ENCODE data around the gene GPSM1.

The GPSM1 gene

DNA sequence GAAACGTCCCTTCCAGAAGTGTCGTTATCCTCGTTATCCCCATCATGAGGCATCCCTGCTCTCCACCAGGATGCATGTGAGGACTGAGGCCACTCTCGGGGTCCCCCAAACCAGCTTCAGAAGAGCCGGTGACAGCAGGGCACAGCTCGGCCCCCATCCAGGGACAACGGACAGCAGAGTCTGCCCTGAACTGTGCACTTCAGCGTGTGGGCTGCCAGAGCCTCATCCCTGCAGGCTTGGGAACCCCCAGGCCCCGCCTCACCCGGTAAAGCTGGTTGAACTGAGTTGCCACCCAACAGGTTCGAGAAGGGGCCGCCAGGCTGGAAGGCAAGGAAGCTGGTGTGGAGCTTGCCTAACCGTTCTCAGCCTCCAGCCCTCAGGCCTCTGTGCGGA is 46.8 kb downstream of the GPSM1 start:
- TF ChIP-seq, protein P1, sequence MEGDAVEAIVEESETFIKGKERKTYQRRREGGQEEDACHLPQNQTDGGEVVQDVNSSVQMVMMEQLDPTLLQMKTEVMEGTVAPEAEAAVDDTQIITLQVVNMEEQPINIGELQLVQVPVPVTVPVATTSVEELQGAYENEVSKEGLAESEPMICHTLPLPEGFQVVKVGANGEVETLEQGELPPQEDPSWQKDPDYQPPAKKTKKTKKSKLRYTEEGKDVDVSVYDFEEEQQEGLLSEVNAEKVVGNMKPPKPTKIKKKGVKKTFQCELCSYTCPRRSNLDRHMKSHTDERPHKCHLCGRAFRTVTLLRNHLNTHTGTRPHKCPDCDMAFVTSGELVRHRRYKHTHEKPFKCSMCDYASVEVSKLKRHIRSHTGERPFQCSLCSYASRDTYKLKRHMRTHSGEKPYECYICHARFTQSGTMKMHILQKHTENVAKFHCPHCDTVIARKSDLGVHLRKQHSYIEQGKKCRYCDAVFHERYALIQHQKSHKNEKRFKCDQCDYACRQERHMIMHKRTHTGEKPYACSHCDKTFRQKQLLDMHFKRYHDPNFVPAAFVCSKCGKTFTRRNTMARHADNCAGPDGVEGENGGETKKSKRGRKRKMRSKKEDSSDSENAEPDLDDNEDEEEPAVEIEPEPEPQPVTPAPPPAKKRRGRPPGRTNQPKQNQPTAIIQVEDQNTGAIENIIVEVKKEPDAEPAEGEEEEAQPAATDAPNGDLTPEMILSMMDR (conservative IDR thresholded peaks at IDR 0.05) = no peak
- no peak for TF ChIP-seq ZFX (IDR thresholded peaks at IDR 0.05)

DNA sequence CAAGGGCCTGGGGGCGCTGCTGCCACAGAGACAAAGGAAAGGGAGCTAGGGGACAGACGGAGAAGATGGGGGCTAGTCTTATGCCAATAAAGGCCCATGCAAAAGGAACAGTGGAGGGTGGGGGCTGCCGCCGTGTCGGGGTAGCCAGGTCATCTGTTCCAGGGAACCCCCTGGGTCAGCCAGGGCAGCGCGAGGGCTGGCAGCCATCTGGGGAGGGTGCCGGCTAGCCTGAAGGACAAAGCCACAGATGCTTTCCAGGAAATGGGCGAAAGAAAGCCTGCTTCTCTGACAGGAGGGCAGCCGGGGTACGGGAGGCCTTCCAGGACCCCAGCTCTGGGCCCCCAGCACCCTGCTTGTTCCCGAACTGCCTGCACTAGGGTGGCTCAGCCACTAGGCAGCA is 47.8 kb downstream of the GPSM1 start:
- no peak overlapping the region for H3K27ac ChIP-seq
- no peak for TF ChIP-seq ZFX (IDR thresholded peaks at IDR 0.05)
- TF ChIP-seq, protein P1 (conservative IDR thresholded peaks at IDR 0.05) = no peak

More for the DNA sequence above, 46.8 kb downstream of the GPSM1 start:
- H3K27ac ChIP-seq = no peak overlapping the region

DNA sequence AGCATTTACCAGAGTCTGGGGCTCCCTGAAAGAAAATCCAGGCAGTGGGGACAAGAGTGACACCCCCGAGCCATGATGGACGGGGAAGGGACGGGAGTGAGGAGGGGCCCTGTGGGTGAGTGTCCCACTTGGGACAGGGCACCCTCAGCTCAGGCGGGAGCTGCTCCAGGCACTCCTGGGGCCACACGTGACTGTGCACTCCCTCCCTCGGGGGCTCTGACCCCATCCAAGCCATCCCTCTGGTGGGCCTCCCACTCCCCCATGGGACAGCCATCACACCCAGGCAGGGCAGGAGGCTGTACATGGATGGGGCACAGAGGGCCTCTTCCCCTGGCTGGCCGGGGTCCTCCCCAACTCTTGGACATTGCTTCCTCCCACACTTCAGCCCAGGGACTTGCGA is 49.1 kb downstream of the GPSM1 start:
- H3K27ac ChIP-seq = no peak overlapping the region
- TF ChIP-seq ZFX (IDR thresholded peaks at IDR 0.05) = no peak
- TF ChIP-seq, protein P1 (conservative IDR thresholded peaks at IDR 0.05) = no peak

DNA sequence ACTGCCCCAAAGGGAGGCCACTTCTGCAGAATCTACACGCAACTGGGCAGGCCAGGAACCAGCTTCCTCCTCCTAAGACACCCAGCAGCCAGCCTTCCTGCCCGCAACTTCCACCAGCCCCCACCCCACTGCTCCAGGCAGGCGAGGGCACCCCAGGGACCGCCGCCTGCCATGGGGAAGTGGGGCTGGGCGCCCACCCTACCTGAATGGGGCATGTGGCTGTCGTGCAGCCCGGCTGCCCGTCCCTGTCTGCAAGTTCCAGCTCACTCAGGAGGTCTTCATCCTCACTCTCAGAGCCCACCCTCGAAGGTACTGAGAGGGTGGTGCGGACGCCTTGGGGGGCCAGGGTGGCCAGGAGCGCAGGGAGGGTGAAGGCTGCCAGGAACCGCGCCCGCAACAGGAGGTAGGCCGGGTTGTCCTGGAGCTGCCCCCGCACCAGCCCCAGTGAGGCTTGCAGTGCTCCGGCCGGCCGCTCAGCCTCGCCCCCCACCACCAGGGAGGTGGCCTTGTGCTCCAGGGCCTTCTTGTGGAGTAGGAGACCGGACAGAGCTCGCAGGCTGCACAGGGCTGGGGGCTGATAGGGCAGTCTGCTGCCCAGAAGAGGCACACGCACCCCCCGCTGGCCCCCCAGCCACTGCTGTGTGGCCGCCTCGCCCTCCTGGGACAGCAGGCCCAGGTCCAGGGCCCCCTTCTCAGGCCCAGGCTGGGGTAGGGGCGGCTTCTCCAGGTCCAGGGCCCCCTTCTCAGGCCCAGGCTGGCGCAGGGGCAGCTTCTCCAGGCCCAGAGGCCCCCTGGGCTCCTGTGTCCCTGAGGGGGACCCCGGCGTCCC is 50.2 kb downstream of the GPSM1 start:
- no peak overlapping the region for H3K27ac ChIP-seq
- no peak for TF ChIP-seq ZFX (IDR thresholded peaks at IDR 0.05)
- TF ChIP-seq, protein P1 (conservative IDR thresholded peaks at IDR 0.05) = no peak

DNA sequence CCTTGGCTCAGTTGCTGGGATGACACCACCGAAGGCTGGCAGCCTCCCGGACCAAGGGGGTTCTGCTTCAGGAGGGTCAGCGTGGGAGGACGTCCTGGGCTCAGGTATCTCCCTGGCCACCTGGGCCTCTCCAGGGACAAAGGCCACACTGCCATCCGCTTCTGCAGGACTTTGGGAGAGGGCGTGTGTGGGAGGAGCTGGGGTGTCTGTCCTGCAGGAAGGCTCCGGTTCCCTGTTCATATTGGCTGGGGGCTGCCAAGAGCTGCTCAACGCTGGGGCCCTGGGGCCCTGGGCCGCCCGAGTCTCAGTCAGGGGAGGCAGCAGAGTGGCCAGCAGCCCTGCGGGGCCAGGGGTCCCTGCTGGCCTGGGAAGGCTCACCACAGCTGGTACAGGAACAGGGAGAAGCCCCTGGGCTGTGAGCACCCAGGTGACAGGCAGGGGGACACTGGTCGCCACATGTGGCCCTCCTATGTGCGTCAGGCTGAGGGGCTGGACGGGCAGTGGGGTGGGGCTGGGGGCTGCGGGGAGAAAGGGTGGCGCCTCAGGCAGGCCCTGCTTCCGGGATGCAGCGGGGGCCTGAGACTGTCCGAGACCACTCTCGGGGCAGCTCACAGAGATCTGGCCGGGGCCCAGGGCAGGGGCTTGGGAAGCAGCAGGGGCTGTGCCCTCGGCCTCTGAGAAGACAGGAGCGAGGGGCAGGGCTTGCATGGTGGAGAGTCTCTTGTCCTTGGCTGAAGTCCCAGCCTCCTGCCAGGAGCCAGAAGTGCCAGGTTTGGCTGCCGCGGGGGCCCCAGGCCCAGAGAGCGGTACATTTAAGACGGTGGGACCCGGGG is 51.0 kb downstream of the GPSM1 start:
- TF ChIP-seq ZFX (IDR thresholded peaks at IDR 0.05) = no peak
- TF ChIP-seq, protein P1 (conservative IDR thresholded peaks at IDR 0.05) = no peak
- H3K27ac ChIP-seq = no peak overlapping the region

DNA sequence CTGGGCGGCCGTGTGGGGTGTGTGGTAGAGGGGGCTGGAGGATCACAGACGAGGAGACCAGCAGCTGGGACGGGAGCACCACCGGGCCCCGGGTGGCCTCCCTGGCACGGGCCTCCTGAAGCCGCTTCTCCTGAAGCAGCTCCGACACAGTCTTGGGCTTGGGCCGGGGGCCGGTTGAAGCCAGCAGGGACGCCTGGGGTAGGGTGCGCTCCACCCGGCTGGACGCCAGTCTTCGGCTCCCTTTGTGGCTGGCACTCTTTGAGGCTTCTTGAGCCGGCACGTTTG is 51.6 kb downstream of the GPSM1 start:
- TF ChIP-seq ZFX (IDR thresholded peaks at IDR 0.05) = no peak
- TF ChIP-seq, protein P1 (conservative IDR thresholded peaks at IDR 0.05) = no peak
- no peak overlapping the region for H3K27ac ChIP-seq

DNA sequence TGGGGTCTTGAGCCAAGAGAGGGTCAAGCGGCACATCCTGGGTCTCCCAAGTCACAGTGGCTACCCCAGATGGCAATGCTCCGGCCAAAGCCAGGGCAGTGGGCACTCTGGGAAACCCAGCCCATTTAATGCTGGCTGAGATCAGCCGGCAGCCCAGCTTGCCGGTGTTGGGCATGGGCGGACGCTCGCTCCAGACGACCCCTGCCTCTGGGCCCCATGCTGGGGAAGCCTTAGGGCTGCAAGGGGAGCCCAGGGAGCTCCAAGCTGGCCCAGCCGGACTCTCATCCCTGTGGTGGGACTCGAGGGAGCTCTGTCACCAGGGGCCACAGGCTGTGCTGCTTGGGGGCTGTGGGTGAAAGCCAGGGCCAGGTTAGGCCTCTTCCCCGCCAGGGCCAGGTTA is 52.1 kb downstream of the GPSM1 start:
- TF ChIP-seq, protein P1 (conservative IDR thresholded peaks at IDR 0.05) = no peak
- no peak for TF ChIP-seq ZFX (IDR thresholded peaks at IDR 0.05)
- H3K27ac ChIP-seq = no peak overlapping the region

All from C4-2B (cell line).